DMS53 treated with DMSO at 0.1 percent for 48 hours (cell line): ENCODE measurements around the gene STK39.
"Not testable (repeated sequence)": the region's sequence is repeated elsewhere in the genome, so short reads cannot be mapped to it uniquely, and the experiment has no call there.

ENCODE experiments used
- DNase-seq: peaks from one replicate; lab custom pipeline; 2025; ENCODE audit not compliant: unreplicated experiment; lab: John Stamatoyannopoulos, UW

Gene STK39

DNA sequence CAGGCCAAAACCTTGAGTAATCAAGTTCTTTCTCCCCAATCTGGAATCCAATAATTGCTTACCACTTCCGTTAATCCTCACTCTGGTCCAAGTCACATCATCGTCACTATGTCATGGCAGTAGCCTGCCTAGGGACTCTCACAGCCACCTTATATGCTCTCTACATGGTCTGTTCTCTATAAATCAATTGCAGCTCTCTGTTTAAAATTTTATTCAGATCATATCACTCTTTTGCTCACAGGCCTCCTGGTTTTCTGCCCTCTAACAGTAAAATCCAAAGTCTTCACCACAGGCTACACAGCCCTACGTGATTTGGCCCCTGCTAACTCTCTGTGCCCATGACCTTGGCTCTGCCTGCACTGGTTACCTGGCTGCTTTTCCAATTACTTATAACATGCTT is 188.7 kb downstream of the STK39 start:
- no peak for DNase-seq

DNA sequence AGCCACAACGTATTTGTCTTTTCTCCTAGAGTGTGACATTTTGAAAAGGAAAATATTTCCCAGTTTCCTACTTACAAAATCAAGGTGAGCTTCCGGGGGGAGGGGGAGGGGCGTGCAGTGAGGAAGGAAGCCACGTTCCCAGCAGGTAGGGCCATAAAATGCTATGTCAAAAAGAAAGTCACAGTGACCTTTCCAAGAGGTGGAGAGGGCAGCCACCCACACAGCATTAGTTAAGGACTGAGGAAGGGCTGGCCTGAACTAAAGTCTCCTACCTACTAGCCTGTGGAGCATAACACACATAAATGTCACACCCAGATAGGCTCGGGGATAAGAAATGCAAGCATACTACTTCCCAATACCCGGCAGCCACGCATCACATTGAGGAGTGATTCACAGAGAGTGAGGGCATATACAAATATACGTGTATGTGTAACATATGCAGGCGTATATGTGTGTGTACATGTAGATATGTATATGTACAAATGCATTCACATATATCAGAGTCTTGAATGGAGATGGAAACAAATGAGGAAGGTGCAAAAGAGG is 191.1 kb downstream of the STK39 start:
- DNase-seq, result no peak

- no peak for DNase-seq
Observed at GRCh38 chr2:168054657-168055056, 192.7 kb downstream of the STK39 start.

DNA sequence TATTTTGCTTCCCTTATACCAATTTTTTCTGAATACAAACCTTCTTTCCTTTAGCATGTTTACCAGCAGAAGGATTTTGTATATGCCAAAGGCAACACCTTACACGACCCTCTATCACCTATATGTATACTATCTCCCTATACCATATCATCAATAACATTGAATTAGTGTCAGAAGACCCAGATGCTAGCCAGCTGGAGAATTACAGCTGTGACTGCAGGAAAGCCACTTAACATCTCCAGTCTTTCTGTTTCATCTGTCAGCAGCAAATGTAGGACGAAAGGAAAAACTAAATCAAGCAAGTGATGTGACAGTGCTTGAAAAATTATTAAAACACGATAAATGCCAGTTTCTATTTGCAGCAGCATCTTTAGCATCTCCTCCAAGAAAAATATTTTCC is 193.7 kb downstream of the STK39 start:
- no peak for DNase-seq

GRCh38 chr2:168052773-168053172 is 194.6 kb downstream of the STK39 start:
- no peak for DNase-seq

DNA sequence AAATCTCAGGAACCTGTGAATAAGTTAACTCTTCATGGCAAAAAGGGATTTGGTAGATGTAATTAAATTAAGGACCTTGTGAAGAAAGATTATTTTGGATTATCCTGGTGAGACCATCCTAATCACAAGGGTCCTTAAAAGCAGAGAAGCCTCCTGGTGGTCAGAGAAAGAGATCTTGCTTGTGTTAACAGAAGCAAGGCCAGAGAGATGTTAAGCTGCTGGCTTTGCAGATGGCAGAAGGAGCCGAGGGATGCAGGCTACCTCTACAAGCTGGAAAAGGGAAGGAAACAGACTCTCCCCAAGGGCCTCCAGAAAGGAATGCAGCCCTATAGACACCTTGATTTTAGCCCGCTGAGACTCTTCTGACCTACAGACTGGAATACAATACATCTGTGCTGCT is 197.0 kb downstream of the STK39 start:
- DNase-seq, result no peak

- DNase-seq, result no peak
Observed at GRCh38 chr2:168049609-168050008, 197.8 kb downstream of the STK39 start.

DNA sequence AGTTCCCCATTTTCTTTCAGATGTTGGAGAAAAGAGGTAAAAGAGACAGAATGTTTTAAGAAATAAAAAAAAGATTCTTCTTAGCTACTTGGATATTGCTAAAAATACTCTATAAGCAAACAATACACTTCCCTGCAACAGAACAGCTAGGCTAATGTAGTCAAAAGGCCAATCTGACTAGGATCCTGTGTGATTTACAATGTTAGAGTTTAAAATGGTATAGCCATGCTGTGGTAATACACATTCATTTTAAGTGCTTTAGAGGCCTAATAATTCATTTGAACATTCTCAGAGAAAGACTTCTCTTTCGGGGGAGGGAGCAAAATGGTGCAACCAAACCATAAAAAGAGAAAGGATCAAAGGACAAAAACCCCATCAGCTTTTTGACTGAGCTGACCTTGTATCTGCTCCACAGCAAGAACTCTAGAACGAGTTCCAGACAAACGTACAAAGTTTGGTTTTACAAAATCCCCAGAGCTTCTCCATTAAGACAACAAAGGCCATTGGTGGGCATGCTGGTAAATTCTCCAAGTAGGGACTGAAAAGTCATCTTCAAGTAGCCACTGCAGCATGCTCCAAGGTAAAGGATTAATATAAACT is 200.2 kb downstream of the STK39 start:
- DNase-seq, result no peak

DNA sequence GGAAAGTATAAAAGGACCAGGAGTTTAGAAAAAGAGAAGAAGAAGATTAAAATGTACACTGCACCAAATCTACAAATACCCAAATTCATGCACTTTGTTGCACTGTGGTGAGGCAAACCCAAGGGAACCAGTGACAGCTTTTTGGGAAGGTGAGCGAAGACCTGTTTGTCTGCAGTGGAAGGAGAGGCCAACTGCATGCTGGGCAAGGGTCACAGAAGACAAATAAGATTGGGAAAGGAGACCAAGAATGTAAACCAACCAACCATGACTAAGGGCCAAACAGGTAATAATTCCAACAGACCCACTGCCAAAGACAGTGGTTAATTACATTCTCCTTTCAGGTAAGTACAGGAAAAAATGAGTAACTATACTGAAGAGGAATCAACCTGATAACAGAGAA is 202.8 kb downstream of the STK39 start:
- DNase-seq, result no peak

DNA sequence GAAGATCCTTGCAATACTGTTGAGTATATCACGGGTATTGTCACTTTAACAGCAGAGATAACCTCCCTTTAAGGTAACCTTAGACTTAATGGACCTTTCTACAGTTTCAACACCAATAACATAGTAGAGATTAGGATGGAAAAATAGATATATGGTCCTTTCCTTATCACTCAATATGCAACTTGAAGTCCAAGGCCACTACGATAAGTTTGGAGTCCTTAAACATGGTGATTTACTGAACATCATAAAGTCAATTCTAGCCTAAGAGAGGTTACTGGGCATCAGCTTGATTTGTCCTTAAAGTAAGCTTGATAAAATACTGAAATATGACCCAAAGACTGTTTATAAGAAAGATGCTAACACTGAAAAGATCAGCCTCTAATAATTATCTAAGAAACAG is 203.2 kb downstream of the STK39 start:
- no peak for DNase-seq

DNA sequence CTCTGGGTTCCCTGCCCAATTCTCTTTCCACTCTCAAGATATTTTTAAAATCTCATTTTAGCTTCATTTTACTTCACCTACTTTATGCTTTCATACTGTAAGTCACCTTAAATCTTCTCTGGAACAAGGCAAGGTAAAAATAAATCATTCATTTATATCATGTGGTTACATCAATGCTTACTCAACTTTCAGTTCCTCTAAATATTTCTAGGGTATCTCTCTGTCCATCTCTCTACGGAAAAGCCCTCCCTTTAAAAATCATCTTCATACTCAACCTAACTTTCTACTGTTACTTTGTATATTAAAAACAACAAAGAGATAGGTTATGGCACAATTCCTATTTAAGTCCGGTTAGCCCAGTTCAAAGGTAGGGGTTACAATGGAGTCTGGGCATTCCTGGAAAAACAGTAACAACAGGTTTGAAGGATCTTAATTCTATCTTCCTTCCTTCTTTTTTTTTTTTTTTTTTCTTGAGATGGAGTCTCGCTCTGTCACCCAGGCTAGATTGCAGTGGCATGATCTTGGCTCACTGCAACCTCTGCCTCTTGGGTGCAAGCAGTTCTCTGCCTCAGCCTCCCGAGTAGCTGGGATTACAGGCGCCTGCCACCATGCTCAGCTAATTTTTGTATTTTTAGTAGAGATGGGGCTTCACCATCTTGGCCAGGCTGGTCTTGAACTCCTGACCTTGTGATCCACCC is 205.1 kb downstream of the STK39 start:
- DNase-seq, result not testable (repeated sequence)

DNA sequence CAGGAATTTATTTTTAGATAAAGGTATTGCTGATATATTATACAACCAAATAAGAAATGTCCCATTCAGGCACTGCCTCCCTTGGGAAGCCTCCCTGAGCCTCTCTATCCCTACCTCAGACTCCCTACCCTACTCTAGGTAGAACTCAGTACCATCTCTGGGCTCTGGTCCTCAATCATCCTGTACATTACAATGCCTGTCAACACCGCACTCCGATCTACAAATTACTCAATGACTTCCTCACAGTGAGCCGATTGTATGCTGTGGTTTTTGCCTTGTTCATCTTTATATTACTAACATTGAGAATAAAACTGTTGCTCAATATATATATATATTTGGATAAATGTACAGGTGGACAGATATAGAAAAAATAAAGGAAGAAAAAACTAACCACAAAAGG is 207.5 kb downstream of the STK39 start:
- no peak for DNase-seq

DNA sequence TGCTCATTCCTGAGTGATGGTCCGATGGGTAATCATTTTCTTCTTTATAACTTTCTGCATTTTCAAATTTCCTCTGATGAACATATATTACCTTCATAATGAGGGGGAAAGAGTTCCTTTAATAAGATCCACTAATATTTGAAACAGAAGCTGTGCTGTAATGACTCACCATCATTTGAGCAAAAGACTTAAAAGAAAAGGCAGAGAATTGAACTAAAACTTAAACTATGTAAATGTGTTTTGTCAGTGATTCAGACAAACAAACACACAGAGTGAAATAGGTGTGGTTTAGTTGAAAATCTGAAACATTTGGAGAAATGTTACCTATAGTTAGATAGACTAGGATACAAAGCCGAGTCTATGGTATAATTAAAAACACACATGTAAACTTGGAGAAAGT is 209.6 kb downstream of the STK39 start:
- no peak for DNase-seq

DNA sequence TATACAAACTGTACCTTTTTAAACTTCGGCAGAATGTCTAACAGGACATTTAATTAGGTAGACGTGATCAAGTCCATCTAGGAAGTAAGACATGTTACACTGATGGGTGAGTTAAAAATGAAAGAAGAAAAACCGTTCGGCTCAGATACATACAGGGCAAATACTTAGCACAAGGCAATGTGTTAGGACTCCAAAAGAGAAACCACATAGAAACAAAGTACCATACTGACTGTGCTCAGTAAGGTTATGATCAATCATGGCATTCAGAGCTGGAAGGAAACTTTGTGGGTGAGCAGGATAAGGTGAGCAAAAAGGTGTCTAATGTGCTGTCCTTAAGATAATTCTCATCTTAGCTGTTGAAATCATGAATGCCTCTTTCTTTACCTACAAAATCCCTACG is 211.9 kb downstream of the STK39 start:
- no peak for DNase-seq

DNA sequence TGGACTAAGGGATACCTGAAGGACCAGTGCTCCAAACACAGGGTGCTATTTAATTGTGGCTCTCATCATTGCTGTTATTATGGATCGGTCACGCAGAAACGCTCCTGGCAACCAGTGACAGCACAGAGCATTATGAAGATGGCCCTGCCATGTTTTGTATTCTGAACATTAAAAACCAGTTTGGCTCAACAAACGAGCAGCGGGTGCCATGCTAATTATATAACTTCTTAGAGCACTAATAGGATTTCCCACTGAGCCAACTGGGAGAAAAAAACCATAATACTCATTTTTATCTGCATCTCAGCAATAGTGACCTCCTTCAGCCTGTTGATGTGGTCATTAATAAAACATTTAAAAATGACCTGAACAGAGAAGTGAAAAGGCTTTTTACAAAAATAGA is 212.8 kb downstream of the STK39 start:
- DNase-seq, result no peak

- DNase-seq, result no peak
Observed at GRCh38 chr2:168033966-168034365, 213.4 kb downstream of the STK39 start.

GRCh38 chr2:168032091-168032490 is 215.3 kb downstream of the STK39 start:
- DNase-seq, result no peak

- no peak for DNase-seq
Observed at GRCh38 chr2:168030862-168031624, 216.4 kb downstream of the STK39 start.

DNA sequence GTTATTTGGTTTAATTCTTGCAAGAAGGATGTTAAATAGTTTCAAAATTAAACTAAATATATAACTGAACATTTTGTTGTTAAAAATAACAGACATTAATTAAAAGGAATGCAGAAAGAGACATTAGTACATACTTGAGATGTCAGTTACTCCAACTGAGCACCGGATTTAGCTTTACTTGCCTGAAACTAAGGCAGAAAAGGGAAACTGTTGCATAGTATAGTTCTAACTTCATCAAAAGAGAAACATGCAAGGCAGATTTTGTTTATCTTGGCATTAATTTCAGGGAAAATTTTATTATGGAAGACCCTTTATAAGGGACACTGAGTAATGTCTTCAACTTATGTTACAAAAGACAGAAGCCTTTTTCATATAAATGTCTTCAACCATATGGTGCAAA is 218.3 kb downstream of the STK39 start:
- DNase-seq, result no peak

DNA sequence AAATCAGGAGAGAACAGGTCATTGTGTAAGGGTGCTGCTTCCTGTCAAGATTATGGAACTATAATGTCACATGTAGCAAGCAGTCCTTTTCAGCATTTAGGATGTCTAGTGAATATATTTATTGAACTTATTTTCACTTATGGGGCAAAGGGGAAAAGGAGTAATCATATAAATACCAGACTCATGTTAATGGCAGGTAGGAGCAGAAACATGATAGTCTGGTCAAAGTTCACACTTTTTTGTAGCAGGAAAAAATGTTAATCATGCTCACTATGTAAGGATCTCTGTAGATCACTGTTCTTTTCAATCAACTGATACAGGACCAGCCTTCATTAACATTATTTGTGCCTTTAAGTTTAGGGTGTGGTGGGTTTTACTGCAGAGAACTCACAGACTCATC is 219.0 kb downstream of the STK39 start:
- DNase-seq, result no peak

- DNase-seq, result no peak
Observed at GRCh38 chr2:168025487-168026202, 221.8 kb downstream of the STK39 start.
